HuH-7.5 (cell line): ENCODE measurements around the gene VWA3A.
"Not testable (repeated sequence)": the region's sequence is repeated elsewhere in the genome, so short reads cannot be mapped to it uniquely, and the experiment has no call there.

Experiments used
- DNase-seq: peaks from one replicate; pipeline ENCODE4 v3.0.0; 2011; ENCODE audit warnings: low spot score

The VWA3A gene

DNA sequence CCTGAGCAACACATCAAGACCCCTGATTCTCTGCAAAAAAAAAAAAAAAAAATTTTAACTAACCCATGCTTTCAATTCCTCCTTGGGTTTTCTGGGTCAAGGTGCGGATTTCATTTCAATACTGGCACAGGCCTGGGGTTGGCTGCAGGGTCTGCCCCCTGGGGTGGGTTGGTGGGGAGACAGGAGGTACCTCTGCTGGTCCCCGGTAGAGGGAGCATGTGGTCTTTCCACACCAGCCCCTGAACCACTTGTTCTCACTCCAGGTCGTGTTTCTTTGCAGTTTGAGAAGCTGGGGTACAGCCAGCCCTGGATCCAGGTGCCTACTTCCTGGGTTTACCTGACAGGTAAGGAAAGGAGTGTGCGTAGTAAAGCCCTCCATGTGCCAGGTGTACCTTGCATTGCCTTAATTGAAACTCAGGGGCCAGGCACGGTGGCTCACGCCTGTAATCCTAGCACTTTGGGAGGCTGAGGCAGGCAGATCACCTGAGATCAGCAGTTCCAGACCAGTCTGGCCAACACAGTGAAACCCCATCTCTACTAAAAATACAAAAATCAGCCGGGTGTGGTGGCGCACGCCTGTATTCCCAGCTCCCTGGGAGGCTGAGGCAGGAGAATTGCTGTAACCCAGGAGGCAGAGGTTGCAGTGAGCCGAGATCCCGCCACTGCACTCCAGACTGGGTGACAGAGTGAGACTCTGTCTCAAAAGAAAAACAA, 91.7 kb downstream of the VWA3A start:
- DNase-seq: peak; percentile 50

DNA sequence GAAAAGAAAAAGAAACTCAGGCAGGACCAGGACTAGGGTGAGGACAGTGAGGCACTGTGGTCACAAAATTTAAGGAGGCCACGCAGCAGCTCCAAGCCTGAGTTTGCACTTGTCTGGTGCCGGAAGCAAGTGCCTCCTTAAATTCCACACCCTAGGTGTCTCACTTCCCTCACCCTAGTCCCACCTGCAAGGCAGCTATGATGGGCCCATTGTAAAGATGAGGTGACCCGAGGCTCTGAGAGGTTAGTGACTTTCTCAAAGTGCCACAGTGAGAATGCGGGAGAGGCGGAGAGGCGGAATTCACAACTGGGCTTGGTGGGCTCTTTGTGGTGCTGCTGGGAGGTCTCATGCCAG, 92.3 kb downstream of the VWA3A start:
- DNase-seq: no peak

DNA sequence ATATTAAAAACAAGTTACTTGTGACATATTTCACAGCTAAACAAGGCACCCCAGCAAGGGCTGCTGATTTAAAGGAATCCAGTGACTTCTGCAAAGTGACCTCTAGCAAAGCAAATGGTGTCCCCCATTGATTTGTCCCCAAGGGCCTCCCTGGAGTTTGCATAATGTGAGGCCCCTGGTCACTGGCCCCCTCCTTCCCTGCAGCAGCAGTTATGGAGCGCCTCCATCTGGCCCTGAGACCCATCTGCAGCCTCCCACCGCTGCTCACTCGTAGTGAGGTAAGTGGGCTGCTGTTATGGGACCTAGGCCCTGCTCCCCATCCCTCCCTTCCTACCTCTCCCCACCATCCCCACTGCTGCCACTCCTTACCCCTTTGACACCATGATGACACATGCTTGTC, 94.2 kb downstream of the VWA3A start:
- no peak for DNase-seq

DNA sequence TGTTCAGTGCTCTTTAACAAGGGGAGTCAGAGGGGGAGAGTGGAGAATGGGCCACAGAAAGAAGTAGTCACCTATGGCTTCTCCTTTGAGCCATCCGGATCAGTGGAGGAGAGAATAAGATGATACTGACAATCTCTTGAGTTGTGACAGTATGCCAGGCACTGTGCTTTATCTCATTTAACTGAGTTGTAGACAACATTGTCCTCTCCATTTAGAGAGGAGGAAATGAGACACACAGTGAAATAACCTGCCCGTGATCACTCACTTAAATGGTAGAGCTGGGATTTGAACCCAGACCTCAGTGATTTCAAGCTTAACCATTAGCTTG, 95.9 kb downstream of the VWA3A start:
- DNase-seq: no peak

DNA sequence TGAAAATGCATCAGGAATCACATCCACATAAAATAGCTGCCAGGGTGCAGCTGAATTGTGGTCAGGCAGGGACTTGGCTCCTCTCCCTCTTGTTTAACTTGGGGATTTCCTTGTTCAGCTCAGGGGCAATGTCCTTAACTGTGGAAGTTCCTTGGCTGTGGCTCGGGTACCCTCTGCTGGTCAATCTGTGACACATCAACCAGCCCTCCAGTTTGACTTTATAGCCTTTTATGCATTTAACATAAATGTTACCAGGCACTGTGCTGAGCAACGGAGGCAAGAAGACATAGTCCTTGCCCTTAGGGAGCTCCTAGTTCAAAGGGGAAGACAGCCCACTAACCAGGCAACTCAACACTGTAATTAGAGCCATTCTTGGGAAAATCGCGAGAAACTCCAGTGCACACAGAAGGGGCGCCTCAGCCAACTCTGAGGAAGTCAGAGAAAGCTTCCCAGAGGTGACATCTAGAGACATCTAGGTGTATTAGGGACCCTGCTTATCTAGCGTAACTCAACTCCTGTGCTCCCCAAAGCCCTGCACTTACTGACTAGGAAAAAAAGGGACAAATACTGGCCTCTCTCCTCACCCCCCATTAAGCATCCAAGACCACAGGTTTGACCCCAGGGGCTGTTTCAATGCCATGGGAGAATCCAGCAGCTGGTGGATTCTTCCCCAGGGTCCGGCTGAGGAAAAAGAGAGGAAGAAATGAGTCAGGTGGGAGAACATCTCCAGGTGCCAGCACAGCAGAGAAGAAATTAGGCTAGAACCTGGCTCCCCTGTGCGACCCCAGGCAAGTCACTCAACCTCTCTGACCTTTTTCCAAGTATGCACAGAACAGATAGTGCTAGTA, 96.5 kb downstream of the VWA3A start:
- DNase-seq: peak; percentile 46

DNA sequence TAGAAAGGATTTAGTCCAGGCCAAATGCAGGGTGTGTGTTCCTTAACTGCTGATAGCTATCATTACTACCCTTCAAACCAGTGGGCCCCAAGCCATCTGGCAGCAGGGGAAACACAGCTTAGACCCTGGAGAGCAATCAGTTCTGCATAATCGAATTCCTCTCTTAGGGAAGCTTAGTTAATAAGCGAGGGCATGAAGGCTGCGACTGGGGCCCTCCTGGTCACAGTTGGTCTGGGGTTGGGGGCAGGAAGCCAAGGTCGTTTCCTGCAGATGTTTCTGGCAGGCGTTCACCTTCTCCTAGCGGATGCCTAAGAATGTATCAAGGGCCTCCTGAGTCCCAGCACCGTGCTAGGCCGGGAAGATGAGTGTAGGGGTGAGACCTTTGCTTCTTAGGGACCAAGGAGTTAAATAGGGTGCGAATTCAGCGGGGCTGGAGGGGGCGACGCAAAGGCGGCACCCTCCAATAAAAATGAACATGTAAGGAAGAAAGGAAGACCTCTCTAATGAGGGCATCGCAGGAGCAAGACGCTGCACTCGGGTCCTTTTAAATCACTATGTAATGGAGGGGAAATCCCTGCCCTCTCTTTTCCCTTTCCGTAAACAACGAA, 97.2 kb downstream of the VWA3A start:
- no peak for DNase-seq

DNA sequence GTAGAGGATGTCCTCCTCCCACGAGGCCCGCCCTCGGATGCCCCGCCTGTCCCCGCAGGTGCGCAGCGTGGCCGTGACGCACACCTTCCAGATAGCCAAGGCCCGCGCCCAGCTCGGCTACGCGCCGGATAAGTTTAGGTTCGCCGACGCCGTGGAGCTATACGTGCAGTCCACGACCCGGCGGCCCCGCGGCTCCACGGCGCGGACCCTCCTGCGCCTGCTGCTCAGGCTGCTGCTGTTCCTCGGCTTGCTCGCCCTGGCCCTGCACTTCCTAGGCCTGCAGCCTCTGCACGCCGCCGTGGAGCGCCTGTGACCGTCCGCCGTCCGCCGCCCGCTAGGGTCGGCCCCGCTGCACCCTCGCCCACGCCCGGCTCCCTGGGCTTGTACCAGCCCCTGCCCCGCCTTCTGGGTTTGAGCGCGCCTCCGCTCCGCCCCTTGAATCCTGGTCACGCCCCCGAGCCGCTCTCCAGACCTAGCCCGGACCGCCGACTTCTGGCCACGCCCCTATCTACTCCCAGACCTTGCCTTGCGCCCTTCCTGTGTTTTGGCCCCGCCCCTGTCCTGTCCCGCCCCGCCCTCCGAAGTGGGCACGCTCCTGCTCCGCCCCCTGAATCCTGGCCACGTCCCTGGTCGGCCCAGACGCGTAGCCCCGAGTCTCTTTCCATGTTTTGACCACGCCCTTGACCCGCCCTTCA, 97.9 kb downstream of the VWA3A start:
- peak; percentile 68 for DNase-seq

DNA sequence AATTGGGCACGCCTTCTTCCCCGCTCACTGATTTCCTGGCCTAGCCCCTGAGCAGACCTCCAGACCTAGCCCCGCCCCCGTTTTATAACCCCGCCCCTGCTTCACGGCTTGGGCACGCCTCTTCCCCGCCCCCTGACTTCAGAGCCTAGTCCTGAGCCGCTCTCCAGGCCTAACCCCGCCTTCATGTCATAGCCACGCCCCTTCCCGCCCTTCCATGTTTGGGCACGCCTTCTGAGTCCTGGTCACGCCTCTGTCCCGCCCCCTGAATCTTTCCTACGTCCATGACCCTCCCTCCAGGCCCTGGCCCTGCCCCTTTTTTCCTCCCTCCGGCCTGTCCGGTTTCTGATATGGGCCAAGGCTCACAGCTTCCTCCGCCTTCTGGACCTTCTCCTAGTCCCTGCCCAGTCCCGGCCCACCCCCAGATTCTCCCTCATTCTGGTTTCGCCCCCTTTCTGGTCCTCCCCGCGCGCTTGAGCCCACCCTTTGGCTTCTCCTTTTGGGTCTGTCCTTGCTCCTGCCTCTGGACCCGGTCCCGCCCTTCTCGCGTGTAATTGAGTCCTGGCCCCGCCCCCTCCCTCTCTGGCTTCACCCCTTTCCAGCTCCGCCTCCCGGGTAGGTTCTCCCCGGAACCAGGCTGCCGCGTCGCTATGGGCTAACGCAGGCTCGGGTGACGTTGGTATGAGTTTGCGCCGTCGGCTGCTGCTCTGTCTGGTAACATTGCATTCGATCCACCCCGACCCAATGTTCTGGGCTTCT, 98.6 kb downstream of the VWA3A start:
- DNase-seq: peak; percentile 78

DNA sequence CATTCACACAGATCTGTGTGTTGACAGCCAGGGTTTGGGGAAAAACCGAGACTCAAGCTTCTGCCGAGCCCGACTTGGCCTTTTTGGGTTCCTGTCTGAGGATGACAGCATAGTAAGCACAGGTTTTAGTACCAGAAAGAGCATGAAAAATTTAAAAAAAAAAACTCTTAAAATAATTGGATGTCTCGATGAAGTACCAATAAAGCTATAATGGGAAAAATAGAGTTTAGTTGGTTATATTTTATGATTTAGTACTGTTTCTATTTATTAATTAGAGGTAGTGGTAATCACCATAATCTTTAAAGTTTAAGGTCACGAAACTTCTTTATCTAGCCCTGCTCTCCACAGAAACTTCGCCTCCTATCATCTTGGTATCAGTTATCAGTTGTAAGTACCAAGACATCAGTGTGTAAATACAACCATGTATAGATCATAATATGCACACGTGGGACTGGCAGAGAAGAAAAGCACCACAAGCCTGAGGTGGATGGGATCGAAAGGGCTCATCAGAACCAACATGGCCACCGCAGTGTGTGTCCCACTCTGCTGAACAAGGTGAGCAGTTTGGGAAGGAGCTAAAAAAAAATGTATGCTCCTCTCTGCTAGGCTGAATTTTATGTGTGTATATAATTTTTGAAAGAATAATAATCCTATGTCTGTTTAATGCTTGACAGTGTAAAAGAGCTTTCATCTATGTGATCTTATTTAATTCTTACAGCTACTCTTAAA, 99.4 kb downstream of the VWA3A start:
- no peak for DNase-seq

DNA sequence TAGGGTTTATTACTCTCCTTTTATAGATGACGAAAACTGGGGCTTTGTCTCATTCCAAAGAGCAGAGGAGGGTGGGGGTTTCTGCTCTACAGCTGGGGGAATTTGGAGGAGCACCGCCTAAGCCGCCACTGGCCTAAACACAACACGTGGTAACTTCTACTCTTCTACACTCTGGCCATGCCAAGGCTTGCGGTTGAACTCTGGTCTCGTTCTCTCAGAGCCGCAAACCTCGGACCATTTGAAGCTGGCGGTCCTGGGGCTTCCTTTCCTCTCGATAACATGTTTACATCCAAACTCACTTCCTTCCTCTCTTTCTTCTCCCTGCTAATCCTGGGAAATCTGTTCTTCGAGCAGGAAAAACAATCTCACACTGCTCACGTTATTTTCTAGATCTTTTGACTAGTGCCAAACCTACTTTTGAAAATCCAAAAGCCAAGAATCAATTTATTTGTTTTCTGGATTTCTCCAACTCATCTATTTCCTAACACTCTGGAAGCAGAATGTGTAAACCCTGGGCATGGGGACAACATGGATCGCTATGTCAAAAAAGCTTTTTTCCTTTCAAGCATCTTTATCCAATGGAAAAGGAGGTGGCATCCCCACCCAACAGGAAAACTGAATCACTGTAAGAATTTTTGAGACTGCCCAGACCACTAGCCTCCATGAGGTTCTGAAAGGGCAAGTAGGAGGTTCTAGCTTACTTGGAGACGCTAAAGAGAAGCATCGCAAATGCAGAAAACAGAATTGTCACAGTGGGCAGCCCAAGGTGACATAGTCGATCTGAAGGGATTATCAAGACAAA, 100.1 kb downstream of the VWA3A start:
- DNase-seq: no peak

DNA sequence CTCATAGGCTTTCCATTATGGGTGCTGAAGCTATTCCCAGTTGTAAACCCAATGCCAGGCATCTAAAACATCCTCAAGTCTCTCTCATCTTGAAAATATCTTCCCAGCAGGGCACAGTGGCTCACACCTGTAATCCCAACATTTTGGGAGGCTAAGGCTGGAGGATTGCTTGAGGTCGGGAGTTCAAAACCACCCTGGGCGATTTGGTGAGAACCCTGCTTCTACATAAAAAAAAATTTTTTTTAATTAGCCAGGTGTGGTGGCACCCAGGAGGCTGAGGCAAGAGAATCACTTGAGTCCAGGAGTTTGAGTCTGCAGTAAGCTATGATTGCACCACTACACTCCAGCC, 100.7 kb downstream of the VWA3A start:
- DNase-seq: no peak

DNA sequence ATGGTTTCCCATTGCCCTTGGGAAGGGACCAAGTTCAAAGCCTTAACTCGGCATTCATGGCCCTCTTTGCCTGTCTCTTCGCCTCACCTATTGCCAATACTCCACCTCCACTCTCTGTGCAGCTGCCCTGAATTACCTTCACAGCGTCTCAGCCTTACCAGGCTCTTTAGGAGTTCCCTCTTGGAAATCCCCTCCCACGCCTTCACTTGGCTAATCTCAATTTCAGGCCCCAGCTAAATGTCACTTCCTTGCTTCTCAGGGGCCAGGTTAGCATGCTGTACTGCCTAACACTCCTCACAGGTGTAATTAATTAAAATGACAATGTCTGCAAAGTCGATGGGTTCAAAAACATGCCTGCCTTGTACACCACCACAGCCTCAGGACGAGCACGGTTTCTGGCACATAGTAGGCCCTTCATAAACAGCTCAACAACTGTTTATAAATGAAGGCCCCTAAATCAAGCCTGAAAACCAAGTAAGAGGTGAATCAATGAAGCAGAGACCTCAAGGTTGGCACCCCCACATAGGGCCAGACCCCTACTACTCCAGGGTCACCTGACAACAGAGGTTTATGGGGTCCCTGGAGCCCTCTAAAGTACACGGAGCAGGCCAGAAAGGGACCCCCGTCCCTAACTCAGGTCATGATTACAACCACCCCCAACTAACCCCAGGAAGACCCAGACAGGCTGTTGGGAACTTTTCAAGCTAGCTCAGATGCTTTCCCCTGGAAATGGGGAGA, 102.5 kb downstream of the VWA3A start:
- no peak for DNase-seq

DNA sequence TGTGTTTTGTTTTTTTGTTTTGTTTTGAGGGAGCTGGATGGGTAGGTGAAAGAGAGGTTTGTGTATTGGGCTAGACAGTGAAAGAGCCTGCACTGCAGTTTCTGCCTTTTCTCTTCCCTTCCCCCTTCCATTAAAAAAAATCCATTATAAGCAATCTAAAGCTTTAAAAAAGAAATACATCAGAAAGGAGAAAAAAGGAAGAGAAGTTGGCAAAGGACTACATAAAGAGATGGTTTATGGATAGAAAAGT, 103.0 kb downstream of the VWA3A start:
- DNase-seq: no peak

DNA sequence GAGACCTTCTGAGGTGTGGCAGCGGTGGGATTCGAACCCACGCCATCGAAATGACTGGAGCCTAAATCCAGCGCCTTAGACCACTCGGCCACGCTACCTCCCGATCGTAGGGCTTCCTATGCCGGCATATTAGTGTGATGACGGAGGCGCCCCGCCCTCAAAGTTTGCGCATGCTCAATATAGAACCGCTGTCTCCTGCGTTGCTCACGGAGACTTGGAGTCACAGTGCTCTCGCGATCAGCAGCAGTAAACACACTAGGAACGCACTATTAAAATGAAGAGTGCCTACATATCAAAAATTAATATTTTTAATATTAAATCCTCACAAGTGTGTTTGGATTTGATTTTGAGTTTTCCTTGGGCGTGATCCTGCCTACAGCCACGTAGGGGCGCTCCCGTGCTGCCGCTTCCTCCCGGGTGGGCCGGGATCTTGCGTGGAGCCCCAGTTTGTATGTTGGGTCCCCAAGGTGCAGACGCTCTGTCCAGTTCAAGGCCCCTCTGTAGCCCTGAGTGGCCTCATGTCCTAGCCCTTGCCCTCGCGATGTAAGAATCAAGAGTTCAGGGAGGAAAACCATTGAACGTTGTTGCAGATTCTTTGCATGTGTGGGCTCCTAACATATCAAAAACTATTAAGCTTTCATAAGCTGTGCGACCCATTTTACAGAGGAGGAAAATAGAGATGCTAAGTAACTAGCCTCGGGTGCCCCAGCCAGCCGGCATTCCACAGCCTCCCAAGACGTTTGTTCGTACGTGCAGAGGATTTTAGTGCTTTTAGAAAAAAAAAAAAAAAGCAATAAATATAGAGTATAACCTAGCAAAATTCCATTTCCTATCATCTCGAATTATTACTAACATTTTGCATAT, 103.6 kb downstream of the VWA3A start:
- DNase-seq: peak; percentile 35

DNA sequence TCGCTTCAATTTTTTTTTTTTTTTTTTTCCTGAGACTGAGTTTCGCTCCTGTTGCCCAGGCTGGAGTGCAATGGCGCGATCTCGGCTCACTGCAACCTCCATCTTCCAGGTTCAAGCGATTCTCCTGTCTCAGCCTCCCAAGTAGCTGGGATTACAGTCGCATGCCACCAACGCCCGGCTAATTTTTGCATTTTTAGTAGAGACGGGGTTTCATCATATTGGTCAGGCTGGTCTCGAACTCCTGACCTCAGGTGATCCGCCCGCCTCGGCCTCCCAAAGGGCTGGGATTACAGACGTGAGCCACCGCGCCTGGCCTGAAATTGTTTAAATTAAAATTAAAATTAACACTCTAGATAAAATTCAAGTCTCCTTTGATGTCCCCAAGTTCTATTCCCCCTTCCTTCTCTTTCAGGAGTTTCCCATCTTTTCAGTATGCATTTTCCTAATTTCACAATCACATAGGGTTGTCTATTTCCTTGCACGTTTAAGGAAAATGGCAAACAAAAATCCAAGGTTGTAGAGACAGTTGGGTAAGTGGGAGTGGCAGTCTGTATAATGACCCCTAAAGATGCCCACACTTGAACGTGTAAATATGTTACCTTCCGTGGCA, 104.3 kb downstream of the VWA3A start:
- DNase-seq: not testable (repeated sequence)

DNA sequence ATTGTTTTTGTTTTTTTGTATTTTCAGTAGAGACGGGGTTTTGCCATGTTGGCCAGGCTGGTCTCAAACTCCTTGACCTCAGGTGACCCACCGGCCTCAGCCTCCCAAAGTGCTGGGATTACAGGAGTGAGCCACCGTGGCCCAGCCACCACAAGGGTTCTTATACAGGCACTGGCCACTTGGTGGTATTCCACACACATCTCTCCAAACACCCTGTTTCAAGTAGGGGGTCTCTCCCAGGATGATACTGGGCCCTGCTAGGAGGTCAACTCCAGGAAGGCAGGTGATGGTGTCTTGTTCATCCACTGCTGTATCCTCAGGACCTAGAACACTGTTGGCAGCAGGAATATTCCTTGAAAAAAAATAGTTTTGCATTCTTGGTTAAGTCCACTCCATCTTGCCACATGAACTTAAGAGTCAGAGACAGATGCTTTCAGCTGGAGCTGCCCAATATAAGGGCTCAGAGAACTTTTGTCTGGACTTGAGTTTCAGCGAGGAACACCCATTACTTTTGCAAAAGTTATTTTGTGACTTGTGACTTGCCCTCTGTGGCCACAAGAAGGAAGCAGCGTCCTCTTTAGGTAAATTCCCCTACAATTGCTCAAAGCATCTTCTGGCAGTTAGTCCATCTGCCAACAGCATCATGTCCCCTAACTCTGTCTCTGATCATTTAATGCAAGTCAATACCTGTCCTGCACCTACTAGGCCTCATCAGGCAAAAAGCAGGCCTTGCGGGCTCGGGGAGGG, 106.4 kb downstream of the VWA3A start:
- DNase-seq: no peak

DNA sequence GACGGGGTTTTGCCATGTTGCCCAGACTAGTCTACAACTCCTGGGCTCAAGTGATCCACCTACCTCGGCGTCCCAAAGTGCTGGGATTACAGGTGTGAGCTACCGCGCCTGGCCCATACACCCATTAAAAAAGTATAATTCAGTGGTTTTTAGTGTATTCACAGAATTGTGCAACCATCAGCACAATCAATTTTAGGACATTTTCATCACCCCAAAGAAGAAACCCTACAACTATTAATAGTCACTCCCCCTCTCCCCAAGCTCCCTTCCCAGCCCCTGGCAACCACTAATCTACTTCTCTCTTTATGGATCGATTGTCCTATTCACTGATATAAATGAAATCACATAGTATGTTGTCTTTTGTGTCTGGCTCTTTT, 109.9 kb downstream of the VWA3A start:
- no peak for DNase-seq

DNA sequence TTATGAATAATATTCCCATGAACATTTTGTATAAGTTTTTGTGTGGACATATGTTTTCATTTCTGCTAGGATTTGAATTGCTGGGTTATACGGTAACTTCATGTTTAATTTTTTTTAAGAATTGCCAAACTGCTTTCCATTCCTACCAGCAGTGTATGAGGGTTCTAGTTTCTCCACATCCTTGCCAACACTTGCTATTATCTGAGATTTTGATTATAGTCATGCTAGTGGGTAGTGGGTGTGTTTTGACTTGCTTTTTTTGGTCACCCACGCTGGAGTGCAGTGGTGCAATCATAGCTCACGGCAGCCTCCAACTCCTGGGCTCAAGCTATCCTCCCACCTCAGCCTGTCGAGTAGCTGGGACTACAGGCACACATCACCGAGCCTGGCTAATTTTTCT, 110.8 kb downstream of the VWA3A start:
- no peak for DNase-seq
